ENCODE measurements around the gene TBC1D14. TPM values are rescaled to one million over a fixed set of nuclear protein-coding genes. Genes with fewer than 3 reads are reported as not detected.

TBC1D14 gene
- total RNA-seq, 1 donor from 2014 or later, result 103 TPM

- Histone ChIP-seq H3K27me3 (ENCODE audit: control insufficient read depth, insufficient read depth, low read length) (no peaks in the 10 kb centered on the region), H3K36me3 (ENCODE audit: control insufficient read depth, insufficient read depth, low read length) (peaks cover 1% of the 10 kb centered on the region), H3K4me3 (ENCODE audit: low read depth, low read length) (no peak overlapping the region)
- DNase-seq (ENCODE audit: low read depth) (no peak), FAIRE-seq (no peak)
- no peak for TF ChIP-seq CTCF (IDR thresholded peaks at IDR 0.05; ENCODE audit: insufficient read depth, low read length, severe bottlenecking)
Measured at GRCh38 chr4:6943012-6943884, 33.6 kb downstream of the TBC1D14 start.

- H3K27me3 ChIP-seq (ENCODE audit: control insufficient read depth, insufficient read depth, low read length), result no peaks in the 10 kb centered on the region
- H3K36me3 ChIP-seq (ENCODE audit: control insufficient read depth, insufficient read depth, low read length), result peaks cover 1% of the 10 kb centered on the region
- no peak for DNase-seq (ENCODE audit: low read depth)
- no peak for FAIRE-seq
- no peak for TF ChIP-seq CTCF (IDR thresholded peaks at IDR 0.05; ENCODE audit: insufficient read depth, low read length, severe bottlenecking)
- no peak overlapping the region for H3K4me3 ChIP-seq (ENCODE audit: low read depth, low read length)
Measured at GRCh38 chr4:6943885-6944225, 34.2 kb downstream of the TBC1D14 start.

GRCh38 chr4:6944301-6945051 lies 34.9 kb downstream of the TBC1D14 start:
- H3K27me3 ChIP-seq (ENCODE audit: control insufficient read depth, insufficient read depth, low read length), result no peaks in the 10 kb centered on the region
- FAIRE-seq, result no peak
- peaks cover 1% of the 10 kb centered on the region for H3K36me3 ChIP-seq (ENCODE audit: control insufficient read depth, insufficient read depth, low read length)
- TF ChIP-seq CTCF (IDR thresholded peaks at IDR 0.05; ENCODE audit: insufficient read depth, low read length, severe bottlenecking), result no peak
- no peak for DNase-seq (ENCODE audit: low read depth)
- no peak overlapping the region for H3K4me3 ChIP-seq (ENCODE audit: low read depth, low read length)

GRCh38 chr4:6945052-6945409 lies 35.4 kb downstream of the TBC1D14 start:
- Histone ChIP-seq H3K27me3 (ENCODE audit: control insufficient read depth, insufficient read depth, low read length) (no peaks in the 10 kb centered on the region), H3K4me3 (ENCODE audit: low read depth, low read length) (no peak overlapping the region), H3K36me3 (ENCODE audit: control insufficient read depth, insufficient read depth, low read length) (peaks cover 1% of the 10 kb centered on the region)
- DNase-seq (ENCODE audit: low read depth) (no peak), FAIRE-seq (no peak)
- TF ChIP-seq CTCF (IDR thresholded peaks at IDR 0.05; ENCODE audit: insufficient read depth, low read length, severe bottlenecking), result no peak

GRCh38 chr4:6946497-6946896 lies 36.9 kb downstream of the TBC1D14 start:
- TF ChIP-seq CTCF (IDR thresholded peaks at IDR 0.05; ENCODE audit: insufficient read depth, low read length, severe bottlenecking), result no peak
- Histone ChIP-seq H3K27me3 (ENCODE audit: control insufficient read depth, insufficient read depth, low read length) (no peaks in the 10 kb centered on the region), H3K36me3 (ENCODE audit: control insufficient read depth, insufficient read depth, low read length) (peaks cover 1% of the 10 kb centered on the region), H3K4me3 (ENCODE audit: low read depth, low read length) (no peak overlapping the region)
- no peak for DNase-seq (ENCODE audit: low read depth)
- no peak for FAIRE-seq
